PC-3 (cell line): Measurements from ENCODE around the gene THSD7A. TPM values are rescaled to one million over a fixed set of nuclear protein-coding genes. Genes with fewer than 3 reads are reported as not detected.

Experiments
- ATAC-seq: fragments of 200-7000 bp; cut with Tn5 transposase; 2 replicates; pipeline ENCODE4 v1.9.1; 2020; ENCODE audit warnings: mild to moderate bottlenecking, moderate library complexity
- BruUV-seq: library from RNA; stranded (reverse); fragments of 400-500 nt; replicated peaks from 2 replicates; lab custom pipeline; 2021; lab: Mats Ljungman, UMichigan
- CTCF ChIA-PET: fragments of 300-600 bp; sonication (Branson Sonifier 250); formaldehyde crosslinking; loops from one replicate; lab custom pipeline; 2022; ENCODE audit warnings: antibody characterized with exemption; lab: Charles Lee
- POLR2A ChIA-PET: fragments of 300-600 bp; sonication (Branson Sonifier 250); formaldehyde crosslinking; loops from one replicate; lab custom pipeline; 2022; ENCODE audit warnings: antibody characterized with exemption; ENCODE audit not compliant: unreplicated experiment; lab: Charles Lee
- DNase-seq: peaks from one replicate; pipeline ENCODE4 v3.0.0-alpha.2; 2015
- H2AFZ ChIP-seq: fragments of 300-600 bp; sonication (generic); 2 replicates; pipeline ENCODE4 v1.6.0; 2016; ENCODE audit warnings: antibody characterized with exemption, low read length
- H3F3A ChIP-seq: fragments of 300-600 bp; sonication (generic); one replicate; pipeline ENCODE4 v1.6.0; 2017; ENCODE audit warnings: antibody characterized with exemption, low read length, control low read depth, mild to moderate bottlenecking; ENCODE audit not compliant: unreplicated experiment
- H3K27ac ChIP-seq: fragments of 300-600 bp; sonication (generic); 2 replicates; pipeline ENCODE4 v1.5.1; 2016; ENCODE audit warnings: mild to moderate bottlenecking, low read length
- H3K27me3 ChIP-seq: fragments of 300-600 bp; sonication (generic); 2 replicates; pipeline ENCODE4 v1.6.1; 2016; ENCODE audit warnings: low read length, mixed read lengths
- H3K36me3 ChIP-seq: fragments of 300-600 bp; sonication (generic); 2 replicates; pipeline ENCODE4 v1.6.1; 2016; ENCODE audit warnings: low read depth, mixed run types, low read length, mixed read lengths
- H3K4me1 ChIP-seq: fragments of 300-600 bp; sonication (generic); 2 replicates; pipeline ENCODE4 v1.5.1; 2016; ENCODE audit warnings: low read length; ENCODE audit not compliant: insufficient read depth
- H3K4me2 ChIP-seq: fragments of 300-600 bp; sonication (generic); 2 replicates; pipeline ENCODE4 v1.6.0; 2016; ENCODE audit warnings: low read length
- H3K4me3 ChIP-seq: fragments of 300-600 bp; sonication (generic); 2 replicates; pipeline ENCODE4 v1.5.1; 2016; ENCODE audit warnings: mild to moderate bottlenecking, low read length, mixed read lengths
- H3K79me2 ChIP-seq: fragments of 300-600 bp; sonication (generic); 2 replicates; pipeline ENCODE4 v1.6.1; 2017; ENCODE audit warnings: low read length, mixed read lengths
- H3K9ac ChIP-seq: fragments of 300-600 bp; sonication (generic); 2 replicates; pipeline ENCODE4 v1.6.0; 2016; ENCODE audit warnings: mild to moderate bottlenecking, low read length
- H3K9me2 ChIP-seq: fragments of 300-600 bp; sonication (generic); replicated peaks from 2 replicates; pipeline ENCODE4 v1.6.1; 2016; ENCODE audit warnings: mixed run types, low read length, mixed read lengths
- H3K9me3 ChIP-seq: fragments of 300-600 bp; sonication (generic); 2 replicates; pipeline ENCODE4 v1.6.1; 2016; ENCODE audit warnings: low read length, mixed read lengths
- H4K20me1 ChIP-seq: fragments of 300-600 bp; sonication (generic); 2 replicates; pipeline ENCODE4 v1.6.1; 2016; ENCODE audit warnings: low read length, mixed read lengths
- CTCF ChIP-seq: fragments of 300-600 bp; sonication (generic); conservative IDR thresholded peaks from 2 replicates; pipeline ENCODE4 v1.5.1; 2017; ENCODE audit warnings: antibody characterized with exemption, low read depth, mild to moderate bottlenecking, low read length
- EZH2 ChIP-seq: fragments of 300-600 bp; sonication (generic); IDR thresholded peaks from one replicate; pipeline ENCODE4 v1.6.1; 2017; ENCODE audit warnings: antibody characterized with exemption, mild to moderate bottlenecking, low read length; ENCODE audit not compliant: unreplicated experiment
- EZH2phosphoT487 ChIP-seq: fragments of 300-600 bp; sonication (generic); IDR thresholded peaks from 2 replicates; pipeline ENCODE4 v1.6.1; 2018; ENCODE audit warnings: mild to moderate bottlenecking, antibody characterized with exemption, low read length, borderline replicate concordance
- intact Hi-C: fragments of 100-400 bp; cut with micrococcal nuclease; formaldehyde crosslinking; loops from 2 replicates; pipeline ENCODE4 v1.9.0; 2023
- total RNA-seq: library from RNA; depleted of rRNA; stranded (reverse); fragments of >200 nt; gene quantifications from 2 replicates; pipeline ENCODE4 v1.2.3, GENCODE V29; 2014

The THSD7A gene
- total RNA-seq, 1 experiment from 2014 or later, result 0.04 TPM

DNA sequence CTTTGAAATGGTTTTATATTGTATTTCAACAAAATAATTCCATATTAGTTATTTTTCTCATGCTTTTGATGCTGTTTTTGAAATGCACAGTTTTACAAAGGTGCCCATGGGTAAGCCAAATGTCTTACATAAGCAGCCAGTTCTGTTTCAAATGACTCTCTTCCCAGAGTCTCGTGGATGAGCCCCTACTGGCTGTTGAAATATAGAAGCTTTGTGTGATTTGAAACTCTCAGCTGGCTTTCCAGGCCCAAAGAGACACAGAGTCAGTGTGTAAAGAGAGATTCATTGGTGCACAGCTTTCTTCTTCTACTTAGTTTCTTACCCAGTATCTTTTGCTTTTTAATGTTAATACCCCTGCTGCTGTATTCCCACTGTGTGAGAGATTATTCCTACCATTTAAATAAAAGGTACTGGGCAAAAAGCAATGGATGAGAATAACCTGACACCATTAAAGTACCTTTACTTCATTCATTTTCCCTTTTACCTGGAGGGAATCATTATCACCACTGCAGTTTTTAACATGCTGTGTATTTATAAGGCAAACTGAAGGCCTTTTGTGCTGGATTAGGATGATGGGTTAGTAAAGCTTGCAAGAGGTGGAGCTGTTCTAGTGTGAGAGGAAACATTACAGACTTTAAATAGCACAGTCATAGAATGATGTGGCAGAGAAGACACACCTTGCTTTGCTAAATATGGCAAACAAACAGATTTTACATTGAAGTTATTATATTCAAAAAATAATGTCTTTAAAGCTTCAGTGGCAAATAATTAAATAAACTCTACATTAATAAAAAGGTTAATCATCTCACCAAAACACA lies 415.1 kb downstream of the THSD7A start:
- H3K9me2 ChIP-seq, result no peaks in the 10 kb centered on the region
- no peak overlapping the region for H3K4me3 ChIP-seq
- no peaks in the 10 kb centered on the region for H3K9me3 ChIP-seq
- intact Hi-C loops, result no loop called here
- peak; percentile 88 for ATAC-seq
- H3K4me2 ChIP-seq, result no peak overlapping the region
- TF ChIP-seq EZH2phosphoT487, result no peak
- no peak for TF ChIP-seq CTCF
- TF ChIP-seq EZH2, result no peak
- H3K27ac ChIP-seq, result no peak overlapping the region
- H3K4me1 ChIP-seq, result no peaks in the 10 kb centered on the region
- no peaks in the 10 kb centered on the region for H3K27me3 ChIP-seq
- BruUV-seq, result no TSS peak
- H3F3A ChIP-seq, result no peaks in the 10 kb centered on the region
- POLR2A ChIA-PET, result no interaction called here
- DNase-seq, result no peak
- CTCF ChIA-PET, result no interaction called here
- H3K9ac ChIP-seq, result no peak overlapping the region
- no peak overlapping the region for H2AFZ ChIP-seq
- H3K79me2 ChIP-seq, result no peaks in the 10 kb centered on the region
- no peaks in the 10 kb centered on the region for H3K36me3 ChIP-seq
- no peaks in the 10 kb centered on the region for H4K20me1 ChIP-seq

DNA sequence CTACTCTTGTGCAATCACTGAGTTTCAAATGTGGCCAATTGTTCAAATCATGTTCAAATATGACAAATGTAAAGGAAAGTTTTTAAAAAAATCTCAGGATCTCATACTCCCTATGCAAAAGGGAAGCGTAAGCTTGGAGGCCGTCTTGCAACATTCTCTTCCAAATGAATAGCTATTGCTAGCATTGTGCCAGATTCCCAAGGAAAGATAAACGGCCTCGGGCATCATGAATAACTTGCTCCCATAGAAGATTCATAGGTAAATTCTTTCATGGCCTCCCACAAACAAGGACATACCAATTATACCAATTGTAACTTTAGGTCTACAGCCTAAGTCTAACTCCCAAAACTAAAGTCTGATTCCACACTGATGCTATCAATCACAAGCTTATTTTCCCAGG lies 416.9 kb downstream of the THSD7A start:
- Histone ChIP-seq H3K4me2 (no peak overlapping the region), H3K9me2 (no peaks in the 10 kb centered on the region), H3K27ac (no peak overlapping the region), H3K27me3 (no peaks in the 10 kb centered on the region), H3K79me2 (no peaks in the 10 kb centered on the region), H2AFZ (no peak overlapping the region), H3K9ac (no peak overlapping the region), H3K4me3 (no peak overlapping the region), H3K9me3 (no peaks in the 10 kb centered on the region), H3F3A (no peaks in the 10 kb centered on the region), H4K20me1 (no peaks in the 10 kb centered on the region), H3K36me3 (no peaks in the 10 kb centered on the region), H3K4me1 (no peaks in the 10 kb centered on the region)
- intact Hi-C loops, result no loop called here
- TF ChIP-seq CTCF (no peak), EZH2 (no peak), EZH2phosphoT487 (no peak)
- POLR2A ChIA-PET, result no interaction called here
- ATAC-seq (no peak), DNase-seq (peak; percentile 30)
- CTCF ChIA-PET, result no interaction called here
- BruUV-seq, result no TSS peak

DNA sequence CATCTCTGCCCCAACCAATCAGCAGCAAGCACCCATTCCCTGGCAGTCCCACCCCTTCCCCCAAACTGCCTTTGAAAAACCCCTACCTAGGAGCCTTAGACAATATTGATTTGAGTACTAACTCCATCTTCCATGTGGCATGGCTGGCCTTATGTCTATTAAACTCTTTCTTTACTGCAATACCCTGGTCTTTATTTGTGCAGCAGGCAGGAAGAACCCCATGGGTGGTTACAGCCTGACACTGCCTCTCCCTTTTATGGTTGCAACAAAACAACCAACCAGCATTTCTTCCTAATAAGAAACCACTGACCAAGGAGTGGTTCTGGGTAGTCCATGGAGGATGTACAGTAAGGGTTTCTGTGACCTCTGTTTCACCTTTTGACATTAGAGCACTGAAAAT lies 418.1 kb downstream of the THSD7A start:
- H3K9ac ChIP-seq, result no peak overlapping the region
- CTCF ChIA-PET, result no interaction called here
- H3K27ac ChIP-seq, result no peak overlapping the region
- H4K20me1 ChIP-seq, result no peaks in the 10 kb centered on the region
- no peak for TF ChIP-seq CTCF
- no peaks in the 10 kb centered on the region for H3K4me1 ChIP-seq
- H3K79me2 ChIP-seq, result no peaks in the 10 kb centered on the region
- H3K4me2 ChIP-seq, result no peak overlapping the region
- ATAC-seq (no peak), DNase-seq (no peak)
- POLR2A ChIA-PET, result no interaction called here
- H3K9me2 ChIP-seq, result no peaks in the 10 kb centered on the region
- H2AFZ ChIP-seq, result no peak overlapping the region
- intact Hi-C loops, result no loop called here
- H3F3A ChIP-seq, result no peaks in the 10 kb centered on the region
- no peaks in the 10 kb centered on the region for H3K27me3 ChIP-seq
- H3K9me3 ChIP-seq, result no peaks in the 10 kb centered on the region
- no TSS peak for BruUV-seq
- no peak overlapping the region for H3K4me3 ChIP-seq
- H3K36me3 ChIP-seq, result no peaks in the 10 kb centered on the region
